Measurements from ENCODE around the gene PLB1. TPM values are rescaled to one million over a fixed set of nuclear protein-coding genes. Genes with fewer than 3 reads are reported as not detected.

Gene PLB1
- total RNA-seq, 4 donors from 2014 or later: 6.3 to 15.4 (median 10.9) TPM

DNA sequence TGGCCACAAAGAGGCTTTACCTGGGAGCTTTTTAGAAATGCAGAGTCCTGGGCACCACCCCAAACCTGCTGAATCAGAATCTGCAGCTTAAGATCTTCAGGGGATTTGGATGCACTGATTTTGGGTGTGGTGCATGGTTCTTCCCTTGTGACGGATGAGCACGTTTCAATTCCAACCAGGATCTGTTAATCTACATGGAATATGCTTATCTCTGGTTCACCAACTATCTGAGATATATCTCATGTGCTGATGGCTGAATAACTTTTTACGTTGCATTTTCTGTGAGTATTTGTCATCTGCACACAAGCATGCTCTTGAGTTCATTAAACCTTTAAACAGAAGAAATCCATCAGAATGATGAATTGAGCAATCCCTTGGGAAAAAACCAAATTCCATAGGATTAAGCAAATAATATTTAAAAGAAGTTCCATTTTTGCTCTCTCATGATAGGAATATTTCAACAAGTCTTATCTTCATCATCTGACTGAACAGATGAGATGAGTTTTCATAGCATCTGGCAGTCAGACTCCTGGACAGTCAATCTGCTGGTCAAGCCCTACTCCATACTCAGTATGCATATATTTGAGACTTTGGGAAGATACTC, 120.6 kb downstream of the PLB1 start:
- TF ChIP-seq, protein P1, sequence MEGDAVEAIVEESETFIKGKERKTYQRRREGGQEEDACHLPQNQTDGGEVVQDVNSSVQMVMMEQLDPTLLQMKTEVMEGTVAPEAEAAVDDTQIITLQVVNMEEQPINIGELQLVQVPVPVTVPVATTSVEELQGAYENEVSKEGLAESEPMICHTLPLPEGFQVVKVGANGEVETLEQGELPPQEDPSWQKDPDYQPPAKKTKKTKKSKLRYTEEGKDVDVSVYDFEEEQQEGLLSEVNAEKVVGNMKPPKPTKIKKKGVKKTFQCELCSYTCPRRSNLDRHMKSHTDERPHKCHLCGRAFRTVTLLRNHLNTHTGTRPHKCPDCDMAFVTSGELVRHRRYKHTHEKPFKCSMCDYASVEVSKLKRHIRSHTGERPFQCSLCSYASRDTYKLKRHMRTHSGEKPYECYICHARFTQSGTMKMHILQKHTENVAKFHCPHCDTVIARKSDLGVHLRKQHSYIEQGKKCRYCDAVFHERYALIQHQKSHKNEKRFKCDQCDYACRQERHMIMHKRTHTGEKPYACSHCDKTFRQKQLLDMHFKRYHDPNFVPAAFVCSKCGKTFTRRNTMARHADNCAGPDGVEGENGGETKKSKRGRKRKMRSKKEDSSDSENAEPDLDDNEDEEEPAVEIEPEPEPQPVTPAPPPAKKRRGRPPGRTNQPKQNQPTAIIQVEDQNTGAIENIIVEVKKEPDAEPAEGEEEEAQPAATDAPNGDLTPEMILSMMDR (IDR thresholded peaks at IDR 0.05): no peak
- ATAC-seq (ENCODE audit: low FRiP score) (no peak), DNase-seq (ENCODE audit: low spot score) (no peak)

DNA sequence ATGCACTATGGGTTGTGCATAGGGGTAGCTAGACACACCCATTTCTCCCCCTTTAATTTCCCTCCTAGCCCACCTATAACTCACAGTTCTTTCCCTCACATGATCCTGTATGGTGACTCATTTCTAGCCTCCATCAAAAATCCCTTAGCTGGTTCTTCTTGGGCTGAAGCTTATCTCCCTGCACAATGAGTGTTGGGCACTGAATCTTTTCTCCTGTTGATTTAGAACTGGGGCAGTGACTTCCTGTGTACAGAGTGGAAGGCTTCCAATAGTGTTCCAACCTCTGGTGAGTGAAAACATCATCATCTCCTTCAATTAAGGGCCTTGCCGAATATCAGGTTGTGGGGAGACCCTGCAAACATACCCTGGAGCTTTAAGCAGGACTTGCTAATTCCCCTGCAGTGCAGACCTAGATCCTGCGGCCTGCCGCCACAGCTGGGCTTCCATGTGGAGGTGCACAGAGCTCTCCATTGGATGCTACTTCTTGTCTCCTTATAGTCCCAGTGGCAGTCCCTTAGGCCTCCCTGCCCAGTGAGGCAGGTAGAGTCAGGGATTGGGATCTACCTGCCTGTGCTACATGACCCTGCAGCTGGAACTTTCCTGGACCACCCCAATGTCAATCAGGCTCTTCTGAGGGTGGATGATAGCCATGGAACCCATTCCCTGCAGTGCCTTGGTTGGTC, 121.8 kb downstream of the PLB1 start:
- TF ChIP-seq, protein P1 (IDR thresholded peaks at IDR 0.05): no peak
- DNase-seq (ENCODE audit: low spot score) (no peak), ATAC-seq (ENCODE audit: low FRiP score) (no peak)

DNA sequence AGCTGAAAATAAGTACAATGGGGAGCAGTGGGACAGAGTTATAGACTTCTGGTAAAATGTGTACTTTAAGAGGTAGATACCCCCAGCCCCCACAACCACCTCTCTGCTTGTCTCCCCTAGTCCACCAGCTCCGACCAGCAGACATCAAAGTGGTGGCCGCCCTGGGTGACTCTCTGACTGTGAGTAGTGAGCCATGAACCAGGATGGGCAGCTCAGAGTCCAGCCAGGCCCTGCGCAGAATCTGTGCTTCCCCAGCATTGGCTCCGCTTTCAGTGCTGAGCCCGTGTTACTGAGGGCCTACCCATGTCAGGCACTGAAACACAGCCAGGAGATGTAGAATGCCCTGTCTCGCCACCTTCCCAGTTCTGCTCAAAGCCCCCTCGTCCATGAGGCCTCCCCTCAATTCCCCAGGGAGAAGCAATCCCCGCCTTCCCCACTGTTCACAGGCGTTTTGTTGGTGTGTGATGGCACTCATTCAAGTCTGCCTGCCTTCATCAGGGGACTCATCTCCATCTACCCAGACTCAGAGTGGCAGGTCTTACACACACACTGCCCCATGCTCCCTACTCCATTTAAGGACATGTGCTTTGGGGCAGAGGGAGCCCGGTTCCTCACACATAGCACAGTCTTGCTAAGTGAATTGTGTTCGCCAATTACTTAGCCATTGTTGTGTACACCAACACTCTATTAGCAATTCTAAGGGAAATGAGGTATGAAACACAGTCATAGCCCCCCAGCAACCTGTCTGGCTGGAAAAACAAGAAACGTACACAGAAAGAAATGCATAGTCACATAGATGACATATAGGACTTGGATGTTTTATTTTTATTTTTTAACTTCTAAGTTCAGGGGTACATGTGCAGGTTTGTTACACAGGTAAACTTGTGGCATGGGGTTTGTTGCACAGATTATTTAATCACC, 122.6 kb downstream of the PLB1 start:
- DNase-seq (ENCODE audit: low spot score) (no peak), ATAC-seq (ENCODE audit: low FRiP score) (no peak)
- TF ChIP-seq, protein P1 (IDR thresholded peaks at IDR 0.05): no peak

DNA sequence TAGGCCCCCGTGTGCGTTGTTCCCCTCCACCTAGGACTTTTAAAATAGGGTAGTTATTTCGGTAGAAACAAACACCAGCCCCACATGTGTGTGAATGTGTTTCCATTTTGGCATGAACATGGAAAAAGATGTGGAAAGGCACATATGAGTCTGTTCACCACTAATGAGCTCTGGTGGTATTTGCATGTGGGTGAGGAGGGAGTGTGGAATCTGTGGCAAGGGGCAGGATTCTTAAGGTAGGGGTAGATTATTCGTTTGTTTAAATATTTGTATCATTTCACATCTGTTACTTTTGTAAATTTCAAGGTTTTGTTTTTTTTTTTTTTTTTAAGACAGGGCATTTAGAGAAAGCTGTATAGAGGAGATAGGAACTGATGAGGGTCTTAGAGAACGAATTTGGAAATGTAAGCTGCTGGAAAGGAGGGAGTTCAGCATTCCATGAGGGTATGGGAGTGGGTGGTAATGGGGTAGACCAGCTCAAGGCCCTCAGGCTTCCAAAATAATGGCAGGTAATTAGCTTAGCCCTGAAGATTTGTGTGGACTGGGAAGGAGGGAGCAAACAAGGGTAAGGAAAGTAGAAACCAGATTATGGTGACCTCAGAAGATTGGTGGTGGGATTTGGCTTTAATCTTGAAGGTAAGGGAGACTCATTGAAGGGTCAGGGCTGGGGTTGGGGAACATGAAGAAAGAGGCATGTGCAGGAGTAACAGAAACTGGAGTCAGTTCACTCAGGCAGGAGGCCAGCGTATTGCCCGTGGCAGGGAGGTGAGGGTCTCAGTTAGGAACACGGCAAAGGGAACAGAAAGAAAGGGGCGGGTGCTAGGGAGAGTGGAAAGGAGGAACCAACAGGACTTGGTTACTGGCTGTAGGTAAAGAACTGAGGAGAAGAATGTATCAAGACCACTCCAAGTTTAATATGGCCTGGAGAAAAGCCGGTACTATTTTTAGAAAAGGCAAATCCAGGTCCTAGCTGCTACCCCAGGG, 123.6 kb downstream of the PLB1 start:
- TF ChIP-seq, protein P1 (IDR thresholded peaks at IDR 0.05): no peak
- DNase-seq (ENCODE audit: low spot score) (no peak), ATAC-seq (ENCODE audit: low FRiP score) (no peak)

DNA sequence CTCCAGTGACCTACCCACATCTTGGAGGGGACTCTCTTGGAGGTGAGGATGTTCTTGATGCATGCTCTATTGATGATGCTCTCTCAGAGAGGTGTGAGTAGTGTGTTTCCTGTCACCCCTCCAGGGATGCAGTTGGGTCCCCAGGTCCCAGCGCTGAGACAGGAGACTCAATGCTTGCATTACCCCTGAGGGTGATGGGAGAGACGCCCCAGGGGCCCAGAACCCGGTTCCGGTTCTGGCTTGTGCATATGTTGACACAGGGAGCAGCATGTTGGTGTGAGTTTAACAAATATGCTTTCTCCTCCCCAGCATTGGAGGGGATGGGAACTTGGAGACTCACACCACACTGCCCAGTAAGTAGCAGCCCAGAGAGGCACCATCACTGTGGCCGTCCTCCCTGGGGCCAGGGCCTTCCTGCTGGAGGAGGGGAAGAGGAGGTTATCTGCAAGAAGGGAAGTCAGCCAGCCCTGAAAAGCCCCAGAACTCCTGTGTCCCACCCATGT, 124.5 kb downstream of the PLB1 start:
- TF ChIP-seq, protein P1 (IDR thresholded peaks at IDR 0.05): no peak
- no peak for ATAC-seq (ENCODE audit: low FRiP score)
- no peak for DNase-seq (ENCODE audit: low spot score)

DNA sequence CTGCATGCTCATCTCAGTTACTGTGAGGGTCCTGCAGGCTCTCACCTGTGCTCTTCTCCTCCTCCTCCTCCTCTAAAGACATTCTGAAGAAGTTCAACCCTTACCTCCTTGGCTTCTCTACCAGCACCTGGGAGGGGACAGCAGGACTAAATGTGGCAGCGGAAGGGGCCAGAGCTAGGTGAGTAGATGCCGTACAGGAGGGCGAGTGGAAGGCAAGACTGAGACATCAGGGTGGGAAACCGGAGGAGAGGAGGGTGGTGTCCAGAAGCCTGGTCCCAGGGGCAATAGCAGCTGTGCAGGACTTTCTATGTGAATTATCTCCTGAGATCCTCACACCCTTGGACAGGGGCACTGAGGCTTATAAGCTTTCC, 124.9 kb downstream of the PLB1 start:
- TF ChIP-seq, protein P1 (IDR thresholded peaks at IDR 0.05): no peak
- DNase-seq (ENCODE audit: low spot score): no peak
- ATAC-seq (ENCODE audit: low FRiP score): no peak

Data from omental fat pad (tissue), 4 donors.